K562 (cell line): ENCODE data around the gene PPP4R3B. TPM values are rescaled to one million over a fixed set of nuclear protein-coding genes. Genes with fewer than 3 reads are reported as not detected.

Source experiments
- BACH1 ChIP-seq: fragments of 200-800 bp; sonication (Bioruptor generic); IDR thresholded peaks from 2 replicates; pipeline ENCODE4 v1.6.1; 2016; ENCODE audit warnings: missing genetic modification characterization, missing compliant biosample characterization
- CTBP1 ChIP-seq: fragments of 450-650 bp; IDR thresholded peaks from 2 replicates; pipeline ENCODE4 v1.6.1; 2016; ENCODE audit warnings: borderline replicate concordance
- FOXA1 ChIP-seq: fragments of 450-650 bp; IDR thresholded peaks from 2 replicates; pipeline ENCODE4 v1.6.1; 2016; ENCODE audit warnings: mild to moderate bottlenecking, borderline replicate concordance
- GABPB2 ChIP-seq: fragments of 250-450 bp; sonication (Bioruptor Pico); conservative IDR thresholded peaks from 2 replicates; pipeline ENCODE4 v1.5.1; 2021; ENCODE audit warnings: mild to moderate bottlenecking
- GATAD2A ChIP-seq: fragments of 450-650 bp; IDR thresholded peaks from 2 replicates; pipeline ENCODE4 v1.6.1; 2017
- HSF4 ChIP-seq: fragments of 250-450 bp; sonication (Bioruptor Pico); IDR thresholded peaks from 2 replicates; pipeline ENCODE4 v2.1.2; 2022; ENCODE audit warnings: mild to moderate bottlenecking, moderate library complexity, borderline replicate concordance
- MAFG ChIP-seq: fragments of 450-650 bp; conservative IDR thresholded peaks from 2 replicates; pipeline ENCODE4 v1.6.1; 2016; ENCODE audit warnings: missing genetic modification characterization, missing compliant biosample characterization
- MED1 ChIP-seq: sonication (generic); formaldehyde crosslinking; IDR thresholded peaks from 2 replicates; pipeline ENCODE4 v1.8.1; 2023; ENCODE audit warnings: missing genetic modification reagents, borderline replicate concordance
- MTA1 ChIP-seq: fragments of 450-650 bp; IDR thresholded peaks from 2 replicates; pipeline ENCODE4 v1.6.1; 2017; ENCODE audit warnings: borderline replicate concordance
- NFRKB ChIP-seq: fragments of 450-650 bp; IDR thresholded peaks from 2 replicates; pipeline ENCODE4 v1.6.1; 2016; ENCODE audit warnings: low read depth
- NR3C1 ChIP-seq: sonication (generic); formaldehyde crosslinking; IDR thresholded peaks from 2 replicates; pipeline ENCODE4 v1.8.1; 2022; ENCODE audit warnings: missing genetic modification reagents
- PHB ChIP-seq: fragments of 250-450 bp; sonication (Bioruptor Pico); IDR thresholded peaks from 2 replicates; pipeline ENCODE4 v1.5.0; 2021
- SOX6 ChIP-seq: fragments of 450-650 bp; IDR thresholded peaks from 2 replicates; pipeline ENCODE4 v1.6.1; 2014; ENCODE audit warnings: mild to moderate bottlenecking
- TCF3 ChIP-seq: sonication (generic); formaldehyde crosslinking; IDR thresholded peaks from 2 replicates; pipeline ENCODE4 v1.4.0; 2020; ENCODE audit warnings: mild to moderate bottlenecking, missing genetic modification reagents
- ZNF217 ChIP-seq: sonication (generic); formaldehyde crosslinking; IDR thresholded peaks from 2 replicates; pipeline ENCODE4 v1.8.0; 2022; ENCODE audit warnings: mild to moderate bottlenecking, missing genetic modification reagents
- polyA plus RNA-seq, 8 experiments: library from polyadenylated mRNA; depleted of rRNA in 4 of 8; stranded (reverse) in 5 of 8; unstranded in 3 of 8; fragments of >200 nt; fragmentation: Nextera tagmentation in 2 of 8; fragmentation: Illumina TruSeq in 1 of 8; extraction: Ambion mirVana in 2 of 8; extraction: Trizol in 1 of 8; gene quantifications; 2 replicates each; pipeline versions ENCODE4 v1.2.1 to v1.2.3, GENCODE V29; 2011 to 2014; ENCODE audit warnings: inconsistent platforms in 1 of 8, missing spikeins in 1 of 8
- total RNA-seq, 7 experiments: library from RNA; depleted of rRNA in 6 of 7; stranded (reverse); fragments of >200 nt in 6 of 7; fragmentation: Illumina TruSeq in 2 of 7; extraction: Trizol in 2 of 7; gene quantifications; 2 replicates each; pipeline versions ENCODE4 v1.2.1 to v1.2.3, GENCODE V29; 2011 to 2021; ENCODE audit warnings: low replicate concordance in 1 of 7
- TF ChIP-seq, protein P1 (sequence below): IDR thresholded peaks from 3 replicates; pipeline ENCODE4 v1.6.1; 2011; ENCODE audit warnings: borderline replicate concordance, mild to moderate bottlenecking; ENCODE audit not compliant: insufficient read length, insufficient read depth
- TF ChIP-seq, protein P2 (sequence below), 2 experiments: IDR thresholded peaks in 1 of 2; conservative IDR thresholded peaks in 1 of 2; 2 replicates each; pipeline ENCODE4 v1.6.1; 2016; ENCODE audit warnings: low read depth in 2 of 2, mild to moderate bottlenecking in 1 of 2, missing compliant biosample characterization in 1 of 2, missing genetic modification characterization in 1 of 2, moderate library complexity in 1 of 2
- TF ChIP-seq, protein P3 (sequence below): fragments of 450-650 bp; IDR thresholded peaks from 2 replicates; pipeline ENCODE4 v1.6.1; 2016; ENCODE audit warnings: missing biosample characterization, missing genetic modification characterization
- TF ChIP-seq, protein P4 (sequence below): sonication (generic); formaldehyde crosslinking; IDR thresholded peaks from 2 replicates; pipeline ENCODE4 v1.9.0; 2022; ENCODE audit warnings: mild to moderate bottlenecking, missing genetic modification reagents
- TF ChIP-seq, protein P5 (sequence below): IDR thresholded peaks from 2 replicates; pipeline ENCODE4 v1.6.1; 2012; ENCODE audit warnings: low read depth, low read length, improper control_type of control experiment, borderline replicate concordance

The PPP4R3B gene
- total and polyA plus RNA-seq, 9 of the 15 experiments (the other 6 are each of a cell fraction or from before 2014, with no cell fraction given), result 13.2 to 59.2 (median 41.9) TPM

DNA sequence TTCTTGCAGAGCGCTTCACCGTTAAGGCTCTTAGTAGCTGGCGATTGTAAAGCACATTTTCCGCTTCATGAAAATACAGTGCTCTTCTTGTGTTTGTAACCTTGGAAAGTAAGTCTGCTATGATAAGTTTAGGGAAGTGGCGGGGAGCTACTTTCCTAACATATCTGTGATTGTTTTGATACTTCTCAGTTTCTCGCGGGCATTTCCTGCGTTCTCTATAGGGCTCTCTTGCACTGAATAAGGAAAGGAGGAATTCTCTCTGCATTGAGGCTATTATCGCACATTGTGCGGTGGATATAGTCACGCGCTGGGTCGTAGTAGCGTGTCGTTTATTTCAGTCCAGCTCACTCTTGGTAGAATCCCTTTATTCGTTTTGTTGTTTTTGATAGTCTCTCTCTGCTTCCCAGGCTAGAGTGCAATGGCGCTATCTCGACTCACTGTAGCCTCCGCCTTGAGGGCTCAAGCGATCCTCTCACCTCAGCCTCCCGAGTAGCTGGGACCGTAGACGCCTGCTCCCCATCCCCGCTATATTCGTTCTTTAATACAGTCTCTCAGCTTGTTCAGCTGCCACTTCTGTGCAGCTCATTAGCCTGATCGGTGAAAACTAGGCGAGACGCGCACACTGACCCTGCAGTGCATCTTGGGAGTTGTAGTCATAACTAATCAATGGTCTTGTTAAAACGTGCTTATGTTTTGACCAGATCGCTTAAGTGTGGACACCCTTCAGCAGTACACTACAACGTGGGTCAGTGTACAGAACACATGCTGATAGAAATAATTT is 1.0 kb upstream of the PPP4R3B start (continued):
- TF ChIP-seq, protein P1, sequence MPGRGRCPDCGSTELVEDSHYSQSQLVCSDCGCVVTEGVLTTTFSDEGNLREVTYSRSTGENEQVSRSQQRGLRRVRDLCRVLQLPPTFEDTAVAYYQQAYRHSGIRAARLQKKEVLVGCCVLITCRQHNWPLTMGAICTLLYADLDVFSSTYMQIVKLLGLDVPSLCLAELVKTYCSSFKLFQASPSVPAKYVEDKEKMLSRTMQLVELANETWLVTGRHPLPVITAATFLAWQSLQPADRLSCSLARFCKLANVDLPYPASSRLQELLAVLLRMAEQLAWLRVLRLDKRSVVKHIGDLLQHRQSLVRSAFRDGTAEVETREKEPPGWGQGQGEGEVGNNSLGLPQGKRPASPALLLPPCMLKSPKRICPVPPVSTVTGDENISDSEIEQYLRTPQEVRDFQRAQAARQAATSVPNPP, result no peak
- TF ChIP-seq GATAD2A, result no peak
- no peak for TF ChIP-seq TCF3 (CRISPR knock-in tag)
- TF ChIP-seq, protein P2, sequence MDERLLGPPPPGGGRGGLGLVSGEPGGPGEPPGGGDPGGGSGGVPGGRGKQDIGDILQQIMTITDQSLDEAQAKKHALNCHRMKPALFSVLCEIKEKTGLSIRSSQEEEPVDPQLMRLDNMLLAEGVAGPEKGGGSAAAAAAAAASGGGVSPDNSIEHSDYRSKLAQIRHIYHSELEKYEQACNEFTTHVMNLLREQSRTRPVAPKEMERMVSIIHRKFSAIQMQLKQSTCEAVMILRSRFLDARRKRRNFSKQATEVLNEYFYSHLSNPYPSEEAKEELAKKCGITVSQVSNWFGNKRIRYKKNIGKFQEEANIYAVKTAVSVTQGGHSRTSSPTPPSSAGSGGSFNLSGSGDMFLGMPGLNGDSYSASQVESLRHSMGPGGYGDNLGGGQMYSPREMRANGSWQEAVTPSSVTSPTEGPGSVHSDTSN (CRISPR knock-in tag; IDR thresholded peaks at IDR 0.05; ENCODE audit: low read depth), result no peak
- TF ChIP-seq, protein P2 (tag; conservative IDR thresholded peaks at IDR 0.05; ENCODE audit: low read depth), result no peak
- TF ChIP-seq CTBP1, result no peak
- no peak for TF ChIP-seq FOXA1
- no peak for TF ChIP-seq HSF4
- TF ChIP-seq MED1 (CRISPR knock-in tag), result no peak
- TF ChIP-seq, protein P3, sequence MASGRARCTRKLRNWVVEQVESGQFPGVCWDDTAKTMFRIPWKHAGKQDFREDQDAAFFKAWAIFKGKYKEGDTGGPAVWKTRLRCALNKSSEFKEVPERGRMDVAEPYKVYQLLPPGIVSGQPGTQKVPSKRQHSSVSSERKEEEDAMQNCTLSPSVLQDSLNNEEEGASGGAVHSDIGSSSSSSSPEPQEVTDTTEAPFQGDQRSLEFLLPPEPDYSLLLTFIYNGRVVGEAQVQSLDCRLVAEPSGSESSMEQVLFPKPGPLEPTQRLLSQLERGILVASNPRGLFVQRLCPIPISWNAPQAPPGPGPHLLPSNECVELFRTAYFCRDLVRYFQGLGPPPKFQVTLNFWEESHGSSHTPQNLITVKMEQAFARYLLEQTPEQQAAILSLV (tag), result no peak
- TF ChIP-seq MTA1, result no peak
- TF ChIP-seq ZNF217 (CRISPR knock-in tag), result no peak
- no peak for TF ChIP-seq PHB
- no peak for TF ChIP-seq NR3C1 (CRISPR knock-in tag)
- TF ChIP-seq, protein P4, sequence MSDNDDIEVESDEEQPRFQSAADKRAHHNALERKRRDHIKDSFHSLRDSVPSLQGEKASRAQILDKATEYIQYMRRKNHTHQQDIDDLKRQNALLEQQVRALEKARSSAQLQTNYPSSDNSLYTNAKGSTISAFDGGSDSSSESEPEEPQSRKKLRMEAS (CRISPR knock-in tag), result no peak; the same call in 1 of the 2 replicates
- TF ChIP-seq BACH1 (tag), result no peak
- TF ChIP-seq NFRKB, result no peak
- no peak for TF ChIP-seq MAFG
- no peak for TF ChIP-seq GABPB2
- no peak for TF ChIP-seq SOX6
- TF ChIP-seq, protein P5, sequence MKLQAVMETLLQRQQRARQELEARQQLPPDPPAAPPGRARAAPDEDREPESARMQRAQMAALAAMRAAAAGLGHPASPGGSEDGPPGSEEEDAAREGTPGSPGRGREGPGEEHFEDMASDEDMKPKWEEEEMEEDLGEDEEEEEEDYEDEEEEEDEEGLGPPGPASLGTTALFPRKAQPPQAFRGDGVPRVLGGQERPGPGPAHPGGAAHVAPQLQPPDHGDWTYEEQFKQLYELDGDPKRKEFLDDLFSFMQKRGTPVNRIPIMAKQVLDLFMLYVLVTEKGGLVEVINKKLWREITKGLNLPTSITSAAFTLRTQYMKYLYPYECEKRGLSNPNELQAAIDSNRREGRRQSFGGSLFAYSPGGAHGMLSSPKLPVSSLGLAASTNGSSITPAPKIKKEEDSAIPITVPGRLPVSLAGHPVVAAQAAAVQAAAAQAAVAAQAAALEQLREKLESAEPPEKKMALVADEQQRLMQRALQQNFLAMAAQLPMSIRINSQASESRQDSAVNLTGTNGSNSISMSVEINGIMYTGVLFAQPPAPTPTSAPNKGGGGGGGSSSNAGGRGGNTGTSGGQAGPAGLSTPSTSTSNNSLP, result no peak
